ENCODE data around the gene FHL1. TPM values are rescaled to one million over a fixed set of nuclear protein-coding genes. Genes with fewer than 3 reads are reported as not detected.
A peak's percentile ranks its signal among the peaks of the same experiment; 100 is the strongest.

Gene FHL1
- total RNA-seq, 1 donor from 2014 or later = 122 TPM

DNA sequence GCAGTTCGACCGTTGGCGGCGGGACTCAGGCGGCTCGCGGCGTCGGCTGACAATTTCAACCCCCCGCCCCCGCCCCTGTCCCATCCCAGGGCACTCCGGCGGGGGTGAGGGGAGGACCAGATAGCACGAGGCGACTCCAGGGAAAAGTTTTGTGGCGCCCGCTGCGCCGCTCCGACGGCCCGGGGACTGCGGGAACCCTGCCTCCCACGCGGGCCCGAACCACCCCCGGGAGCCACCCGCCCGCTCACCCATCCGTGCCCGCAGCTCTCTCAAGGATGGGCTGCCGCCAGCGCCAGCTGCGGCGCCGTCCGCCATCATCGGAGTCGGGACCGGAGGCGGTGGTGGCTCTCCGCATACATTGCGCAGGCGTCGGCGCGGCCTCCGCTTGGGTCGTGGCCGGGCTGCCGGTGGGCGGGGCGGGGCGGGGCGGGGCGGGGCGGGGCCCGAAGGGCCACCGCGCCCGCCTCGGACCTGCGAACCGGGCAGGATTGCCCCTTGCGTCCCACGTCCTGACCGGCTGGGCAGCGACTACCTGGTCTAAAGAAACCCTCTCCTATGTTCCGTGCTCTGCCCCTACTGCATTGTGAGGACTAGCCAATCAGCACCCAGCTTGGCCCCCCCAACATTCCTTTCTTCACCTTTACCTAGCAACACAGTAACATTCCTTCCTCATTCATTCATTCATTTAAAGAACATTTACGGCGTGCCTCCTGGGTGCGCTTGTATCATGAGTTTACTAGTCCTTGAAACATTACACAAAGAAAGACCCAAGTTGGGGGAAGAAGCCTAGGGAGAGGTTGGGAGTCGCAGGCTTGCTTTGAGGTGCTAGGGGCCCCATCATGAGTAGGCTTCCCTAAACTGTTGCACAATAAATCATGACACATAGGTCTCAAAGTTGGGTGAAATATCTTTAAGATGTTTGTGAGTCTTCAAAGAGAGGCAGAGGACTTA, 104.0 kb downstream of the FHL1 start, which contains the start of gene MAP7D3:
MAP7D3 (minus strand) TSS at position 360 of the 951 bp plus-strand sequence; CDS start at position 318, 42 bp downstream.
- DNase-seq (ENCODE audit: low read depth in 2 of 2) = peak; percentile 57 to 70

- no peak for DNase-seq (ENCODE audit: low read depth in 2 of 2)
These were observed 108.2 kb downstream of the FHL1 start for GRCh38 chrX:136255541-136255940.

DNA sequence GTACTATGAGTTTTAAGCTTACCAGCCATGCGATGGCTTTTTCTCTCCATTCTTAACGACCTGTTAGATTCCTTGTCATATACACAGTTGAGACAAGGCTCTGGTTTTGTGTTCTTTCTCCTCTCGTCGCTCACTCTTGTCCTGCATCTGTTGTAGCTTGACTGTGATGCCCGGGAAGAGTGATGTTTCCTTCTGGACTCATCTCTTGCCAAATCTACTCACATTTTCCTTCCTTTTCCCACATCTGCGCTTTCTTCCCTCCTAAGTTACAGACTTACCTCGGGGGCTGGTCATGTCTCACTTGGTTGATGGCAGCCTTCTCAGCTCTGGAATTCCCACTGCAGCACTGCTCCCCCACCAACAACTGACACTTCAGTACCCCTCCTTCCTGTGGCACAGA, 108.7 kb downstream of the FHL1 start:
- DNase-seq (ENCODE audit: low read depth in 2 of 2) = peak in 1 of 2 donors; percentile 22

DNA sequence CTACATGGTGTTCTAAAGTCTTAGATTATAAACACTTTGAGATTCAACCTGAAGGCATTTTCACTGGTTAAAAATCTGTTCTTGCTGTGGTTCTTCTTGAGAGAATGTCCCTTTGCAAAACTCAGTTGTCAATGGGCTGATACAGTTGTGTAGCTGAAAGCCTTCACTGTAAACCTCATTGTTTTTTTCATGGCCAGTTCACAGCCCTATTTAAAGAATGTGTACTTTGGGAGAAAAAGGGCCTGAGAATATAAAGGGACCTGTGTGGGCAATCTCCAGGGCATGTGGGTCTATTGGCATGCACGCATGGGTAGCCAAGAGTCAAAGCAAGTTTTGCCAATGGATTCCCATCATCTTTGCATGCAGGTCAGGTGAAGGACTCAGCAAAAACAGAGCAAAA, 111.6 kb downstream of the FHL1 start:
- no peak for DNase-seq (ENCODE audit: low read depth in 2 of 2)

GRCh38 chrX:136259543-136259942, 112.2 kb downstream of the FHL1 start:
- DNase-seq (ENCODE audit: low read depth in 2 of 2) = peak; percentile 47 to 88

DNA sequence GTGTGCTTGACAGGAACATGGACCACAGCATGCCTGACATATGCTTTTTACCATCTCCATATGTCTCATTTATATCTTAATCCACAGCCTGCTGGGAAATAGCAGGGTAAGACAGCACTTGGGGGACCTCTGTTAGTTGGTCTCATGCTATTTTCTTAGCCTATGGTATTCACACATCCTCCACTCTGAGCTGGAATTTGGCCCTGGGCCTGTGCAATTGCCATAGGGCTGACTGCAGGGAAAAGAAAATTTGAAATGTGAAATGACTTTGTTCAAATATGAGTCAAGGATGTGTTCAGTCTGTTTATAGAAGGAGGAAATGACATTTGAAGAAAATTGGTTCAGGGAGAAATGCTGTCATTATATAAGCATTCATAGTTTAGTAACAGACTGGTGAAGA, 113.4 kb downstream of the FHL1 start:
- DNase-seq (ENCODE audit: low read depth in 2 of 2) = peak; percentile 18 to 86

Other genes with a start within 250 kb of the FHL1 start
- 4.6 and 6.2 TPM in 2 replicates for gene MMGT1, start 173.5 kb upstream of the FHL1 start, total RNA-seq
- gene SLC9A6, start 162.1 kb upstream of the FHL1 start, total RNA-seq = 12.9 and 14.5 TPM in 2 replicates
- 16.3 and 19.8 TPM in 2 replicates for gene MAP7D3, start 103.9 kb downstream of the FHL1 start, total RNA-seq
- under 0.01 TPM in 1 of 2 replicates, not detected in the other for gene ADGRG4, start 153.4 kb downstream of the FHL1 start, total RNA-seq

All from lung microvascular endothelial cell (primary cell).